ENCODE results near the gene VSIG10L.

DNA sequence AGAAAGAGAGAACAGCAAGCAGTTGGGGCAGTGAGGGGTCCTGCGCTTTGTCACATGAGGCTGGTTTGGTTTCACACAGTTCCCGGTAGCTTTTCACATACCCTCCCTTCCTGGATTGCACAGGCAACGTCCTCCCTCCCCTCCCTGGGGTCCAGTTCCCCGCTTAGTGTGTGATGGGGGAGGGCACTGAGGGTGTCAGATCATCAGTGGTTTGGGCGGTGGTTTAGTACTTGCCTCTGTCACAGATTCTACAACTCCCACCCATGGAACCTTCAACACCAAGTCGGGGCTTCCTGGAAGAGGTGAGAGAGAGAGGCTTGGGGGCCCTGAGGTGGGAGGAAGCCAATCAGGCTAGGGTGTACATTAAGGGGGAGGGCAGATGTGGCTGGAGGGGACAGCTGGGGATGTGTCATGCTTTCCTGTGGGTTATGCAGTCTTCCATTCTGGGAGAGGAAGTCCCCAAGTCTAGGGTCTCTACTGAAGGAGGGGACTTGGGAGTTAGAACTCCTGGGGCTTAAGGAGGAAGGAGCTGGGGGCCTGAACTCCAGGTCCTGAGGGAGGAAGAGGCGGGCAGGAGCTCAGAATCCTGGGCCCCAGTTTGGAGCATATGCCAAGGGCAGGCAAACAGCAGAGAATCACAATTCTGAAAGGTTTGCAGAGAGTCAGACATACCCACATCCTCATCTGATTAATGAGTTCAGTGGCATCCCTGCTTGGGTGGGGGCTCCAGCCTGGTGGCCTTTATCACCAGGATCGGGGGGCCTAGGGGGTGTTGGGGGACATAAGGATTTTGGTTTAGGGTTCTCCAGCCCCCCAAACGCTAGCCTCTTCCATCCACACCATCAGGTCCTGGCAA, 30.9 kb upstream of the VSIG10L start, which contains the start of gene NKG7:
- TF ChIP-seq, protein P1, sequence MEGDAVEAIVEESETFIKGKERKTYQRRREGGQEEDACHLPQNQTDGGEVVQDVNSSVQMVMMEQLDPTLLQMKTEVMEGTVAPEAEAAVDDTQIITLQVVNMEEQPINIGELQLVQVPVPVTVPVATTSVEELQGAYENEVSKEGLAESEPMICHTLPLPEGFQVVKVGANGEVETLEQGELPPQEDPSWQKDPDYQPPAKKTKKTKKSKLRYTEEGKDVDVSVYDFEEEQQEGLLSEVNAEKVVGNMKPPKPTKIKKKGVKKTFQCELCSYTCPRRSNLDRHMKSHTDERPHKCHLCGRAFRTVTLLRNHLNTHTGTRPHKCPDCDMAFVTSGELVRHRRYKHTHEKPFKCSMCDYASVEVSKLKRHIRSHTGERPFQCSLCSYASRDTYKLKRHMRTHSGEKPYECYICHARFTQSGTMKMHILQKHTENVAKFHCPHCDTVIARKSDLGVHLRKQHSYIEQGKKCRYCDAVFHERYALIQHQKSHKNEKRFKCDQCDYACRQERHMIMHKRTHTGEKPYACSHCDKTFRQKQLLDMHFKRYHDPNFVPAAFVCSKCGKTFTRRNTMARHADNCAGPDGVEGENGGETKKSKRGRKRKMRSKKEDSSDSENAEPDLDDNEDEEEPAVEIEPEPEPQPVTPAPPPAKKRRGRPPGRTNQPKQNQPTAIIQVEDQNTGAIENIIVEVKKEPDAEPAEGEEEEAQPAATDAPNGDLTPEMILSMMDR (optimal IDR thresholded peaks at IDR 0.05 in 1 of 3, IDR thresholded peaks at IDR 0.05 in 1 of 3, conservative IDR thresholded peaks at IDR 0.05 in 1 of 3; ENCODE audit: extremely low read depth in 1 of 3, insufficient read depth in 2 of 3, low read length in 3 of 3) = no peak
- no peak for TF ChIP-seq EZH2 (IDR thresholded peaks at IDR 0.05; ENCODE audit: low read length)

All from keratinocyte (primary cell).